GM12865 (cell line): Measurements from ENCODE around the gene CHRNB1.

Experiments
- DNase-seq: peaks from one replicate; pipeline ENCODE4 v3.0.0; 2010; ENCODE audit warnings: low read depth
- H3K4me3 ChIP-seq: 2 replicates; pipeline ENCODE4 v1.5.1; 2011; ENCODE audit warnings: mild to moderate bottlenecking, low read depth, low read length, control low read depth
- CTCF ChIP-seq: IDR thresholded peaks from 2 replicates; pipeline ENCODE4 v1.5.1; 2011; ENCODE audit warnings: low read length, control low read depth, low read depth, inconsistent platforms; ENCODE audit not compliant: insufficient read depth; ENCODE audit errors: missing control alignments

Gene CHRNB1

GRCh38 chr17:7444682-7445618, at the start of gene CHRNB1:
Gene CHRNB1, plus strand, starts transcription at chr17:7445061. Its CDS starts 67 bp downstream, at chr17:7445128.
- H3K4me3 ChIP-seq, result peak within 1 kb of the TSS; percentile 26
- DNase-seq, result peak; percentile 35

GRCh38 chr17:7396147-7396546, 48.7 kb upstream of the CHRNB1 start:
- H3K4me3 ChIP-seq, result no peak overlapping the region
- no peak for DNase-seq
- no peak for TF ChIP-seq CTCF

More at GRCh38 chr17:7444682-7445618, at the start of gene CHRNB1:
- TF ChIP-seq CTCF, result no peak

- no peak for TF ChIP-seq CTCF
- H3K4me3 ChIP-seq, result no peak overlapping the region
- no peak for DNase-seq
Measured at GRCh38 chr17:7398612-7399011, 46.2 kb upstream of the CHRNB1 start.

GRCh38 chr17:7403043-7403726, 41.7 kb upstream of the CHRNB1 start:
- peak; percentile 9 for DNase-seq
- peak overlapping the region; percentile 51 for H3K4me3 ChIP-seq
- TF ChIP-seq CTCF, result no peak

- peak overlapping the region; percentile 51 for H3K4me3 ChIP-seq
- no peak for DNase-seq
- no peak for TF ChIP-seq CTCF
Measured at GRCh38 chr17:7403727-7403976, 41.2 kb upstream of the CHRNB1 start.

- H3K4me3 ChIP-seq, result peak within 1 kb of the TSS; percentile 69
- no peak for TF ChIP-seq CTCF
- DNase-seq, result peak; percentile 99
Measured at GRCh38 chr17:7403977-7404736, 40.7 kb upstream of the CHRNB1 start, which contains the start of gene TMEM256. Gene TMEM256, minus strand, starts transcription at chr17:7404097. Its CDS starts 13 bp downstream, at chr17:7404084.
